GM12801 (cell line): ENCODE measurements around the gene GTF2H4.

Source experiments
- CTCF ChIP-seq: IDR thresholded peaks from one replicate; pipeline ENCODE4 v1.5.1; 2011; ENCODE audit warnings: control low read depth; ENCODE audit not compliant: insufficient read length; ENCODE audit errors: extremely low read depth

GTF2H4 gene

GRCh38 chr6:30912746-30913520, 4.9 kb downstream of the GTF2H4 start:
- TF ChIP-seq CTCF, result no peak

- TF ChIP-seq CTCF, result no peak
Observed at GRCh38 chr6:30913721-30914075, 5.7 kb downstream of the GTF2H4 start.

- TF ChIP-seq CTCF, result no peak
Observed at GRCh38 chr6:30914076-30914853, 6.3 kb downstream of the GTF2H4 start, which contains the start of gene VARS2. Gene VARS2, plus strand, starts transcription at chr6:30914238. Its CDS starts 599 bp downstream, at chr6:30914837.

GRCh38 chr6:30914854-30915590, 7.0 kb downstream of the GTF2H4 start:
- TF ChIP-seq CTCF, result no peak

GRCh38 chr6:30915591-30915946, 7.6 kb downstream of the GTF2H4 start:
- no peak for TF ChIP-seq CTCF

- TF ChIP-seq CTCF, result no peak
Observed at GRCh38 chr6:30917041-30917440, 9.0 kb downstream of the GTF2H4 start.

- no peak for TF ChIP-seq CTCF
Observed at GRCh38 chr6:30917487-30917886, 9.5 kb downstream of the GTF2H4 start.
